Left cardiac atrium (tissue), 4 donors: ENCODE measurements around the gene HHIPL1. TPM values are rescaled to one million over a fixed set of nuclear protein-coding genes. Genes with fewer than 3 reads are reported as not detected.

Experiments
- ATAC-seq, 2 donors: fragments of 200-7000 bp; cut with Tn5 transposase; one replicate each; pipeline ENCODE4 v1.9.1; 2020; ENCODE audit warnings: mild to moderate bottlenecking in 2 of 2, moderate library complexity in 2 of 2
- DNase-seq: peaks from one replicate; pipeline ENCODE4 v3.0.0-alpha.2; 2020
- intact Hi-C, 2 donors: fragments of 100-400 bp; cut with DNase I; formaldehyde crosslinking; loops; one replicate each; pipeline versions ENCODE4 v1.14.1 to v1.15.1; 2022 to 2023
- total RNA-seq, 2 donors: library from RNA; stranded (reverse); fragmentation: NEBNext Ultra II Directional; extraction: Animal tissue kit (Norgen Biotek cat#: 25700); gene quantifications; one replicate each; pipeline ENCODE4 v1.2.1, GENCODE V29; 2021
- donor health status: DM: no; HTN: yes; CAD: no.
- donor health status: DM: no; HTN: yes; CAD: no; lungs with severe emphysema.
- donor health status: DM: yes; HTN: yes; CAD: no.
- donor health status: Dilated cardiomyopathy.

Gene HHIPL1
- total RNA-seq, 2 donors from 2014 or later, result 2.1 to 2.6 TPM

- DNase-seq, result no peak
- no peak for ATAC-seq
- intact Hi-C loops, result no loop called here
Observed at GRCh38 chr14:99718031-99718810, 73.3 kb downstream of the HHIPL1 start.

GRCh38 chr14:99718811-99719192 lies 73.9 kb downstream of the HHIPL1 start:
- DNase-seq, result no peak
- ATAC-seq, result no peak

GRCh38 chr14:99720941-99721791 lies 76.2 kb downstream of the HHIPL1 start:
- ATAC-seq, result no peak

More at GRCh38 chr14:99718811-99719192, 73.9 kb downstream of the HHIPL1 start:
- intact Hi-C loops, result no loop called here

GRCh38 chr14:99721792-99722516 lies 77.0 kb downstream of the HHIPL1 start:
- ATAC-seq (no peak), DNase-seq (no peak)
- intact Hi-C loops, result no loop called here

More at GRCh38 chr14:99720941-99721791, 76.2 kb downstream of the HHIPL1 start:
- no peak for DNase-seq
- intact Hi-C loops, result no loop called here

GRCh38 chr14:99722741-99723140 lies 77.8 kb downstream of the HHIPL1 start:
- no peak for ATAC-seq
- no peak for DNase-seq
- intact Hi-C loops, result no loop called here

- DNase-seq, result no peak
- intact Hi-C loops, result no loop called here
- no peak for ATAC-seq
Observed at GRCh38 chr14:99724196-99724891, 79.4 kb downstream of the HHIPL1 start.

GRCh38 chr14:99724939-99725773 lies 80.2 kb downstream of the HHIPL1 start:
- DNase-seq, result no peak
- intact Hi-C loops, result no loop called here
- ATAC-seq, result no peak

GRCh38 chr14:99725774-99726537 lies 81.0 kb downstream of the HHIPL1 start:
- no peak for ATAC-seq
- no peak for DNase-seq
- intact Hi-C loops, result no loop called here

GRCh38 chr14:99726538-99727095 lies 81.7 kb downstream of the HHIPL1 start:
- no peak for DNase-seq
- intact Hi-C loops, result no loop called here
- no peak for ATAC-seq

- intact Hi-C loops, result no loop called here
- no peak for ATAC-seq
- no peak for DNase-seq
Observed at GRCh38 chr14:99727096-99727870, 82.4 kb downstream of the HHIPL1 start.

- intact Hi-C loops, result no loop called here
- ATAC-seq, result no peak
- DNase-seq, result no peak
Observed at GRCh38 chr14:99728231-99728920, 83.4 kb downstream of the HHIPL1 start.

- ATAC-seq, result no peak
- intact Hi-C loops, result no loop called here
- DNase-seq, result no peak
Observed at GRCh38 chr14:99728981-99729451, 84.1 kb downstream of the HHIPL1 start.
